ENCODE measurements around the gene MARCHF6. TPM values are rescaled to one million over a fixed set of nuclear protein-coding genes. Genes with fewer than 3 reads are reported as not detected.
A peak's percentile ranks its signal among the peaks of the same experiment; 100 is the strongest.

MARCHF6 gene
- total and polyA plus RNA-seq, 9 of the 15 experiments (the other 6 are each of a cell fraction or from before 2014, with no cell fraction given): 74.1 to 456 (median 116) TPM

- TF ChIP-seq, protein P1, sequence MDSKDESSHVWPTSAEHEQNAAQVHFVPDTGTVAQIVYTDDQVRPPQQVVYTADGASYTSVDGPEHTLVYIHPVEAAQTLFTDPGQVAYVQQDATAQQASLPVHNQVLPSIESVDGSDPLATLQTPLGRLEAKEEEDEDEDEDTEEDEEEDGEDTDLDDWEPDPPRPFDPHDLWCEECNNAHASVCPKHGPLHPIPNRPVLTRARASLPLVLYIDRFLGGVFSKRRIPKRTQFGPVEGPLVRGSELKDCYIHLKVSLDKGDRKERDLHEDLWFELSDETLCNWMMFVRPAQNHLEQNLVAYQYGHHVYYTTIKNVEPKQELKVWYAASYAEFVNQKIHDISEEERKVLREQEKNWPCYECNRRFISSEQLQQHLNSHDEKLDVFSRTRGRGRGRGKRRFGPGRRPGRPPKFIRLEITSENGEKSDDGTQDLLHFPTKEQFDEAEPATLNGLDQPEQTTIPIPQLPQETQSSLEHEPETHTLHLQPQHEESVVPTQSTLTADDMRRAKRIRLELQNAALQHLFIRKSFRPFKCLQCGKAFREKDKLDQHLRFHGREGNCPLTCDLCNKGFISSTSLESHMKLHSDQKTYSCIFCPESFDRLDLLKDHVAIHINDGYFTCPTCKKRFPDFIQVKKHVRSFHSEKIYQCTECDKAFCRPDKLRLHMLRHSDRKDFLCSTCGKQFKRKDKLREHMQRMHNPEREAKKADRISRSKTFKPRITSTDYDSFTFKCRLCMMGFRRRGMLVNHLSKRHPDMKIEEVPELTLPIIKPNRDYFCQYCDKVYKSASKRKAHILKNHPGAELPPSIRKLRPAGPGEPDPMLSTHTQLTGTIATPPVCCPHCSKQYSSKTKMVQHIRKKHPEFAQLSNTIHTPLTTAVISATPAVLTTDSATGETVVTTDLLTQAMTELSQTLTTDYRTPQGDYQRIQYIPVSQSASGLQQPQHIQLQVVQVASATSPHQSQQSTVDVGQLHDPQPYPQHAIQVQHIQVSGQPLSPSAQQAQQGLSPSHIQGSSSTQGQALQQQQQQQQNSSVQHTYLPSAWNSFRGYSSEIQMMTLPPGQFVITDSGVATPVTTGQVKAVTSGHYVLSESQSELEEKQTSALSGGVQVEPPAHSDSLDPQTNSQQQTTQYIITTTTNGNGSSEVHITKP (IDR thresholded peaks at IDR 0.05; ENCODE audit: partially characterized antibody): peak; percentile 59
- TF ChIP-seq ARID2 (IDR thresholded peaks at IDR 0.05) (peak; percentile 94), ARNT (IDR thresholded peaks at IDR 0.05) (peak; percentile 27 to 77), TAF9B (IDR thresholded peaks at IDR 0.05; ENCODE audit: partially characterized antibody) (peak; percentile 45), USF1 (CRISPR knock-in tag; IDR thresholded peaks at IDR 0.05) (0 out of 2 replicates have a peak, but pooled peaks have one; percentile 16), ZNF699 (CRISPR knock-in tag; IDR thresholded peaks at IDR 0.05; ENCODE audit: insufficient replicate concordance) (no peak), TEAD2 (tag; IDR thresholded peaks at IDR 0.05) (0 out of 2 replicates have a peak, but pooled peaks have one; percentile 4), CBX3 (IDR thresholded peaks at IDR 0.05; ENCODE audit: borderline replicate concordance in 1 of 2, low read length in 2 of 2) (peak in 1 of 2 experiments; percentile 94; a peak in 2 of 3 replicates), CBFB (CRISPR knock-in tag; IDR thresholded peaks at IDR 0.05) (peak; percentile 82; the same call in 1 of the 2 replicates), CREB3L1 (IDR thresholded peaks at IDR 0.05; ENCODE audit: borderline replicate concordance, low read depth) (peak; percentile 74), SMARCC2 (IDR thresholded peaks at IDR 0.05; ENCODE audit: low read depth) (peak; percentile 88), MYNN (IDR thresholded peaks at IDR 0.05) (peak; percentile 87), MYNN (CRISPR knock-in tag; IDR thresholded peaks at IDR 0.05) (no peak), JUND (IDR thresholded peaks at IDR 0.05; ENCODE audit: borderline replicate concordance, low read depth, low read length) (peak; percentile 97), JUND (tag; IDR thresholded peaks at IDR 0.05; ENCODE audit: borderline replicate concordance, low read depth, low read length) (peak; percentile 98; the same call in 2 of the 3 replicates), ATF7 (IDR thresholded peaks at IDR 0.05) (peak; percentile 83), HDAC1 (IDR thresholded peaks at IDR 0.05) (peak in 1 of 2 experiments; percentile 84; a peak in 2 of 4 replicates), ATF1 (CRISPR knock-in tag; IDR thresholded peaks at IDR 0.05) (no peak), ATF1 (tag; IDR thresholded peaks at IDR 0.05) (peak; percentile 78), ZNF384 (IDR thresholded peaks at IDR 0.05; ENCODE audit: low read depth, low read length) (0 out of 2 replicates have a peak, but pooled peaks have one; percentile 40), NEUROD1 (IDR thresholded peaks at IDR 0.05; ENCODE audit: borderline replicate concordance, low read depth, low read length, partially characterized antibody) (peak; percentile 41), SMARCA4 (IDR thresholded peaks at IDR 0.05) (peak; percentile 93), ZEB2 (IDR thresholded peaks at IDR 0.05) (peak; percentile 74; the same call in 1 of the 2 replicates), POLR2H (tag; IDR thresholded peaks at IDR 0.05; ENCODE audit: low read depth) (peak; percentile 39; the same call in 1 of the 2 replicates), ZNF436 (CRISPR knock-in tag; IDR thresholded peaks at IDR 0.05) (no peak)
Measured at GRCh38 chr5:10319202-10319851, 34.2 kb upstream of the MARCHF6 start (continued).
